ENCODE measurements around the gene MITF.

The MITF gene

GRCh38 chr3:69880069-69880640, 140.9 kb downstream of the MITF start:
- TF ChIP-seq MAX (IDR thresholded peaks at IDR 0.05; ENCODE audit: low read depth, low read length): no peak
- no peak for TF ChIP-seq POLR2A (IDR thresholded peaks at IDR 0.05; ENCODE audit: extremely low read depth, insufficient read length)
- TF ChIP-seq, protein P1, sequence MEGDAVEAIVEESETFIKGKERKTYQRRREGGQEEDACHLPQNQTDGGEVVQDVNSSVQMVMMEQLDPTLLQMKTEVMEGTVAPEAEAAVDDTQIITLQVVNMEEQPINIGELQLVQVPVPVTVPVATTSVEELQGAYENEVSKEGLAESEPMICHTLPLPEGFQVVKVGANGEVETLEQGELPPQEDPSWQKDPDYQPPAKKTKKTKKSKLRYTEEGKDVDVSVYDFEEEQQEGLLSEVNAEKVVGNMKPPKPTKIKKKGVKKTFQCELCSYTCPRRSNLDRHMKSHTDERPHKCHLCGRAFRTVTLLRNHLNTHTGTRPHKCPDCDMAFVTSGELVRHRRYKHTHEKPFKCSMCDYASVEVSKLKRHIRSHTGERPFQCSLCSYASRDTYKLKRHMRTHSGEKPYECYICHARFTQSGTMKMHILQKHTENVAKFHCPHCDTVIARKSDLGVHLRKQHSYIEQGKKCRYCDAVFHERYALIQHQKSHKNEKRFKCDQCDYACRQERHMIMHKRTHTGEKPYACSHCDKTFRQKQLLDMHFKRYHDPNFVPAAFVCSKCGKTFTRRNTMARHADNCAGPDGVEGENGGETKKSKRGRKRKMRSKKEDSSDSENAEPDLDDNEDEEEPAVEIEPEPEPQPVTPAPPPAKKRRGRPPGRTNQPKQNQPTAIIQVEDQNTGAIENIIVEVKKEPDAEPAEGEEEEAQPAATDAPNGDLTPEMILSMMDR (IDR thresholded peaks at IDR 0.05; ENCODE audit: low read depth, low read length): no peak
- TF ChIP-seq MYC (IDR thresholded peaks at IDR 0.05; ENCODE audit: low read depth, low read length): no peak
- no peak overlapping the region for H3K4me3 ChIP-seq (ENCODE audit: low read depth, low read length)
- DNase-seq (ENCODE audit: low read depth): no peak

DNA sequence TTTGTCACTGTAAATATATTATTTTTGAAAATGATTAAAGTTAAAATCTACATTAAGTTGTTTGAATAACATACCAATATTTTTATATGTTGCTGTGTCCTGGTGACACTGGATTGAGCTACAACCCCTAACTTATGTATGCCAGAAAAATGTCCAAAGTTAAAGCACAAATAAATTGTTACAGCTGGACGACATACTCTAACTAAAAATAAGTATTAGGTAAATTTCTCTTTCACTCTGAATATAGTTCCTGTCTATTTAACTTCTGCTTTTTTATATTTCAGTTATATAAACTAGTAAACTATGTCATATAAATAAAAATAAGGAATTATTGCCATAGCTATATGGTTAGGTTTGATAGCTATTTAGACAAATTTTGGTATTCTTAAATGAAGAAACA, 141.8 kb downstream of the MITF start:
- TF ChIP-seq MYC (IDR thresholded peaks at IDR 0.05; ENCODE audit: low read depth, low read length): no peak
- no peak for TF ChIP-seq POLR2A (IDR thresholded peaks at IDR 0.05; ENCODE audit: extremely low read depth, insufficient read length)
- TF ChIP-seq MAX (IDR thresholded peaks at IDR 0.05; ENCODE audit: low read depth, low read length): no peak
- TF ChIP-seq, protein P1 (IDR thresholded peaks at IDR 0.05; ENCODE audit: low read depth, low read length): no peak
- no peak overlapping the region for H3K4me3 ChIP-seq (ENCODE audit: low read depth, low read length)
- no peak for DNase-seq (ENCODE audit: low read depth)

DNA sequence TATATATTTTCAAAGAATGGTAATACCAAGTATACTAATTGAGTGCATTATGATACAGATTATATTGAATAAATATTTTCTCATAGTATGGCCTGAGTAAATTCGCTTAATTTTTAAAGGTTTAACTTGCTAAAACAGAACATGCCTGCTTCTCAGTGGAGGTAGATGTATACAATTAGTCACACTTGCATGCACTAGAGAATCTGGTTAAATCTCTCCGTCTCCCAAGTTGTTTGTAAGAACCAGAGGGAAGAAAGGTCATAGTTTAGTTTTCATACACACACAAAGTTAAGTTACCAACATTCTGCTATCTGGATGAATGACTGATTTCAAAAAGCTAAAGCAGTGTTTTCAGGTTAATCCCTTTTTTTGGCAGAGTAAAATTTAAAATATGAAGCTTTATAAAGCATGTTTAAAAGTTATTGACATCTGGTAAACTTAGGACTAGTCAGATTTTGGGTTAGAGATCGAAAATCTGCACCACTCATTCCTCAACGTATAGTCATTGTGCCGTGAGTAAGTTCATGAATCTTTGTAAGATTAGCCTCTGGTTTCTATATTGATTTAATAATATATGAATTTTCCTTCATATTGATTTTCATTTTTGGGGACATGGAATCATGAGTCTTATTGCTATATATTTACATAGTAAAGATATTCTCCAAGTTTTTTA, 142.6 kb downstream of the MITF start:
- TF ChIP-seq MYC (IDR thresholded peaks at IDR 0.05; ENCODE audit: low read depth, low read length) (no peak), POLR2A (IDR thresholded peaks at IDR 0.05; ENCODE audit: extremely low read depth, insufficient read length) (no peak), MAX (IDR thresholded peaks at IDR 0.05; ENCODE audit: low read depth, low read length) (no peak)
- TF ChIP-seq, protein P1 (IDR thresholded peaks at IDR 0.05; ENCODE audit: low read depth, low read length): no peak
- no peak overlapping the region for H3K4me3 ChIP-seq (ENCODE audit: low read depth, low read length)
- no peak for DNase-seq (ENCODE audit: low read depth)

DNA sequence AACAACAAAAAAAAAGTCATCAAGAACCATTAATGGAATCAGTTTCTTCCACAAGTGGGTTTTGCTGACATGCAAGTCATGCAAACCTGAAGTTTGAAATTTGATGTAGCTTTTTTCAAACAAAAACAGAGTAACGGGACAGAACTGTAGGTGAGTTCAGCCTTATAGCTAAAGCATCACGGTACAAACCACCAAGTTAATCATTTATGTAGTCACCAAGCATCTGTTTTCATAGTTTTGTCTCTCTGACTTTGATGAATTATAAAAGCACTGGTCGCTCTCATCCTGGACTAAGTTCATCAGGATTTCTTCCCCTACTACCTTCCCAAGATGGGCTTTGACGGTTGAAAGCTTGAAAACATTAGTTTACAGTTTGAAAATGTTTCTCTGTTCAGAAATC, 143.3 kb downstream of the MITF start:
- no peak for TF ChIP-seq POLR2A (IDR thresholded peaks at IDR 0.05; ENCODE audit: extremely low read depth, insufficient read length)
- no peak for TF ChIP-seq MYC (IDR thresholded peaks at IDR 0.05; ENCODE audit: low read depth, low read length)
- TF ChIP-seq MAX (IDR thresholded peaks at IDR 0.05; ENCODE audit: low read depth, low read length): no peak
- TF ChIP-seq, protein P1 (IDR thresholded peaks at IDR 0.05; ENCODE audit: low read depth, low read length): no peak
- no peak for DNase-seq (ENCODE audit: low read depth)
- no peak overlapping the region for H3K4me3 ChIP-seq (ENCODE audit: low read depth, low read length)

DNA sequence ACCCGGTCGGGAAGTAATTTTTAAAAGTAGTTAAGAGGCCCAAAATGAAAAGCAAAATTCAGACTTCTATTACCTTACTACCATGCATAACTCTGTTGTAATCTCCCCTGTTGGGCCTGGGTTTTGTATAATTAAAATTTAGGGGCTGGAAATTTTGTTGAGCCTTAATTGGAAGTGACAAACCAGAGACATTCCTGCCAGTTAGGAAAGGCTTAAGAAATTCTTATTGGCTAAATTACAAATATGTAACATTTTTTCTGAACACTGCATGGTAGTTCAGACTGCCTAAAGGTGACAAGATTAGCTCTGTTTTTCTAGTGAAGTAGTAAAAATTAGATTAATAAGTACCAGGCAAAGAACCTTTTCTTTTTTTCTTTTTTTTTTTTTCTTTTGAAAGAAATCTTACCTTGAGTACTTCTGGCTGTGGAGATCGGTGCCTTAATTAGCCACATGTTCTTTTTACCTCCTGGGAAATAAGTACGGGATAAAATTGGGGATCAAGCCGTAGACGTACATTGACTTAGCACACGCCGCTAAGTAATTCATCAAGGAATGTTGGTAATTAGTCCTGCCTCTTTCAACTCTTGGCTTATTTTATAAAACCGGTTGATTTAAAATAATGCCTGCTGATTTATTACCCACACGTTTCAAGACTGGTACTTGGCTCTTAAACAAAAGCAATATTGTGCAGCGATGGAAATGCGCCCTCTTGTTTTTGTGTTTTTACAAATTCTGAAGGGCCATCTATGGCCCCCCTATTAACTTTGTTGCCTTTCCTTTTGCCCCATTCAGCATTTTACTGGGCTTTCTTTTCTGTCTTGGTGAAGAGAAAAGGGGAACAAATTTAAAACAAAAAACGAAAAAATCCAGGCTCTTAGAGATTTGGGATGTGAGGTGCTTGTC, 149.0 kb downstream of the MITF start:
- DNase-seq (ENCODE audit: low read depth): no peak
- TF ChIP-seq, protein P1 (IDR thresholded peaks at IDR 0.05; ENCODE audit: low read depth, low read length): no peak
- no peak for TF ChIP-seq POLR2A (IDR thresholded peaks at IDR 0.05; ENCODE audit: extremely low read depth, insufficient read length)
- no peak for TF ChIP-seq MAX (IDR thresholded peaks at IDR 0.05; ENCODE audit: low read depth, low read length)
- no peak for TF ChIP-seq MYC (IDR thresholded peaks at IDR 0.05; ENCODE audit: low read depth, low read length)
- no peak overlapping the region for H3K4me3 ChIP-seq (ENCODE audit: low read depth, low read length)
